Measurements from ENCODE around the gene TUBB. TPM values are rescaled to one million over a fixed set of nuclear protein-coding genes. Genes with fewer than 3 reads are reported as not detected.

The TUBB gene
- total and polyA plus RNA-seq, 2 of the 4 experiments (the other 2 are of a cell fraction): 1,401 to 2,004 TPM

DNA sequence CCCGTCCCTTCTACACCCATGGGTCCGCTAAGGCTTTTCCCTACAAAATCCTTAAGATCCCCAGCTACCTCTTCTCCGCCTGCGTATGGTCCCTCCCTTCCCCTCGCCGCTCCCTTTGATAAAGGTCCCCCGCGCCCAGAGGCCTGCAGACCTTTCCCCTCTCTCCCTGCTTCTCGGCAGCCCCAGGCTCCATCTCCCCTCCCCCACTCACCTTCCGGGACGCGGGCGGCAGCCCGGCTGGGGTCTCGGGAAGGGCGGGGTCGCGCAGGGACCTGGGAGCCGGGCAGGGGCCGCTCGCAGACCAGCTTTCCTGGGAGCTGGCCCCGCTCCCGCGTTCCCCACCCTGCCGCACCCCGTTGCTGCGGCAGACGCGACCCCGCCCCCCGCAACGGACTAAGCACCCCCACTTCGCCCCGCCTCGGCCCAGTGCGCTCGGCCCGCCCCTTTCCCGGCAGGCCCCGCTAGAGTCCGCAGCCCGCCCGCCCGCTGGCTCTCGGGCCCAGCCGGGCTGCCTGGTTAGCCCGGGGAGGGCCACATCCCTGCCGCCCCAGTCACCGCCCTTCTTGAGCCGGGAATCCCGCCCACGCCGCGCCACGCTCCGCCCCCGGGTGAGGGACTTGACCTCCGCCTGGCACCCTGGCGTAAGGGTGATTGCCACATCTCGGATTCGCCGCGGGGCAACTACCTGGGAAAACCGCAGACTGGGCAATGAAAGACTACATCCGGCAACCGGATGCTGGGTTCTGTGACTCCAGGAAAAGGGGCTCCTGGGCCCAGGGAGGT lies 22.4 kb downstream of the TUBB start, which contains the start of gene FLOT1:
Gene FLOT1 (minus strand): TSS at position 372 of the 783 bp plus-strand sequence. CDS start 498 bp downstream, outside the sequence.
- Histone ChIP-seq H3K56ac (ENCODE audit: extremely low read depth, insufficient read depth, low read length) (peak within 1 kb of the TSS; percentile 98), H3K9me3 (ENCODE audit: control insufficient read depth, insufficient read depth, low read length) (no peaks in the 10 kb centered on the region), H3K4me1 (ENCODE audit: control insufficient read depth, insufficient read depth, low read length) (peaks cover 18% of the 10 kb centered on the region), H3K9ac (ENCODE audit: low read depth, low read length) (peak within 1 kb of the TSS; percentile 99), H3K9me1 (ENCODE audit: insufficient read depth, low read length) (peaks cover 18% of the 10 kb centered on the region), H3K23ac (ENCODE audit: low read depth, low read length) (peak within 1 kb of the TSS; percentile 99), H3K4ac (ENCODE audit: low read depth, low read length) (peak within 1 kb of the TSS; percentile 100), H3K27me3 (ENCODE audit: control insufficient read depth, insufficient read depth, low read length) (no peaks in the 10 kb centered on the region), H4K20me1 (ENCODE audit: insufficient read depth, low read length) (peaks cover 21% of the 10 kb centered on the region), H4K91ac (ENCODE audit: insufficient read depth, low read depth, low read length) (peak within 1 kb of the TSS; percentile 98), H2BK120ac (ENCODE audit: low read depth, low read length) (peak within 1 kb of the TSS; percentile 92), H4K5ac (ENCODE audit: low read depth, low read length) (peak within 1 kb of the TSS; percentile 87), H3K18ac (ENCODE audit: low read depth, low read length) (peak within 1 kb of the TSS; percentile 96), H2BK15ac (ENCODE audit: low read depth, low read length) (peak within 1 kb of the TSS; percentile 79; the same call in 2 of the 3 replicates), H2BK20ac (ENCODE audit: low read depth, low read length) (peak within 1 kb of the TSS; percentile 78), H3K14ac (replicated peaks; ENCODE audit: low read depth, low read length) (peak within 1 kb of the TSS; percentile 100), H2AFZ (replicated peaks; ENCODE audit: low read length, poor library complexity) (peak within 1 kb of the TSS; percentile 76), H3K4me3 (ENCODE audit: insufficient read depth, low read depth, low read length) (peak within 1 kb of the TSS; percentile 96), H2AK5ac (ENCODE audit: low read depth, low read length) (peak within 1 kb of the TSS; percentile 98), H2BK5ac (ENCODE audit: low read depth, low read length, poor library complexity, severe bottlenecking) (peak within 1 kb of the TSS; percentile 96), H3K27ac (ENCODE audit: insufficient read depth, low read length) (peak within 1 kb of the TSS; percentile 98), H3K36me3 (ENCODE audit: control insufficient read depth, insufficient read depth, low read length) (peaks cover 41% of the 10 kb centered on the region), H2AK9ac (replicated peaks; ENCODE audit: low read depth, low read length, poor library complexity) (peak within 1 kb of the TSS; percentile 99), H4K8ac (ENCODE audit: low read depth in 2 of 2, low read length in 2 of 2) (peak within 1 kb of the TSS; percentile 92 to 98), H3K79me1 (ENCODE audit: low read depth in 1 of 2, low read length in 2 of 2) (peaks cover 33 to 69% of the 10 kb centered on the region in 2 experiments), H3K4me2 (ENCODE audit: low read depth, low read length) (peak within 1 kb of the TSS; percentile 92)
- POLR2A ChIA-PET (ENCODE audit: unreplicated experiment): interaction anchor here (0.5 to 3.2 kb wide), 6 partner anchors 10 to 146 kb away, joined by 3 to 19 read pairs (median 4); no protein-coding TSS in a partner anchor
- 0% methylated on average over 41 of the region's 66 CpGs; no CpG with 5 or more reads in 1 of the 2 experiments for WGBS, 2 experiments (ENCODE audit: extremely low coverage in 2 of 2, insufficient read length in 1 of 2)
- ATAC-seq (ENCODE audit: low read depth): peak; percentile 83
- BruUV-seq (replicated peaks): no TSS peak
- peak; percentile 93 for DNase-seq
- CTCF ChIA-PET: interaction anchor here (1.2 kb wide), 1 partner anchor 10 kb away, joined by 3 read pairs; no protein-coding TSS in a partner anchor
- dilution Hi-C loops (cut with HindIII; ENCODE audit: low sequenced_read_pairs, unreplicated experiment) (no loop called here), intact Hi-C loops (cut with micrococcal nuclease) (loop anchor here (1.0 to 5.0 kb wide), 4 partner anchors 39 to 345 kb away; no protein-coding TSS in a partner anchor), in situ Hi-C loops (cut with MboI; ENCODE audit: low sequenced_read_pairs) (loop anchor here (5.0 kb wide), 3 partner anchors 40 to 335 kb away; no protein-coding TSS in a partner anchor)
- TF ChIP-seq CHD1 (IDR thresholded peaks at IDR 0.05; ENCODE audit: low read depth, low read length) (peak; percentile 4; the same call in 1 of the 2 replicates), RAD21 (IDR thresholded peaks at IDR 0.05; ENCODE audit: low read length) (0 out of 2 replicates have a peak, but pooled peaks have one; percentile 9), RFX5 (IDR thresholded peaks at IDR 0.05; ENCODE audit: low read depth, low read length) (no peak), SMC3 (IDR thresholded peaks at IDR 0.05; ENCODE audit: low read depth, low read length) (peak; percentile 3), BHLHE40 (IDR thresholded peaks at IDR 0.05; ENCODE audit: low read depth, low read length) (no peak; the same call in 1 of the 2 replicates), RCOR1 (IDR thresholded peaks at IDR 0.05; ENCODE audit: insufficient replicate concordance, low read length) (no peak), POLR2A (IDR thresholded peaks at IDR 0.05; ENCODE audit: low read depth, low read length) (peak; percentile 60), MAFK (IDR thresholded peaks at IDR 0.05; ENCODE audit: low read depth, low read length) (no peak), NFE2L2 (IDR thresholded peaks at IDR 0.05; ENCODE audit: low read depth, low read length) (no peak), MXI1 (IDR thresholded peaks at IDR 0.05; ENCODE audit: borderline replicate concordance, low read depth, low read length) (no peak; the same call in 1 of the 2 replicates), CEBPB (IDR thresholded peaks at IDR 0.05; ENCODE audit: low read depth, low read length) (peak; percentile 96), MAZ (IDR thresholded peaks at IDR 0.05; ENCODE audit: borderline replicate concordance, low read depth, low read length) (peak; percentile 77; the same call in 1 of the 2 replicates)
- TF ChIP-seq, protein P1, sequence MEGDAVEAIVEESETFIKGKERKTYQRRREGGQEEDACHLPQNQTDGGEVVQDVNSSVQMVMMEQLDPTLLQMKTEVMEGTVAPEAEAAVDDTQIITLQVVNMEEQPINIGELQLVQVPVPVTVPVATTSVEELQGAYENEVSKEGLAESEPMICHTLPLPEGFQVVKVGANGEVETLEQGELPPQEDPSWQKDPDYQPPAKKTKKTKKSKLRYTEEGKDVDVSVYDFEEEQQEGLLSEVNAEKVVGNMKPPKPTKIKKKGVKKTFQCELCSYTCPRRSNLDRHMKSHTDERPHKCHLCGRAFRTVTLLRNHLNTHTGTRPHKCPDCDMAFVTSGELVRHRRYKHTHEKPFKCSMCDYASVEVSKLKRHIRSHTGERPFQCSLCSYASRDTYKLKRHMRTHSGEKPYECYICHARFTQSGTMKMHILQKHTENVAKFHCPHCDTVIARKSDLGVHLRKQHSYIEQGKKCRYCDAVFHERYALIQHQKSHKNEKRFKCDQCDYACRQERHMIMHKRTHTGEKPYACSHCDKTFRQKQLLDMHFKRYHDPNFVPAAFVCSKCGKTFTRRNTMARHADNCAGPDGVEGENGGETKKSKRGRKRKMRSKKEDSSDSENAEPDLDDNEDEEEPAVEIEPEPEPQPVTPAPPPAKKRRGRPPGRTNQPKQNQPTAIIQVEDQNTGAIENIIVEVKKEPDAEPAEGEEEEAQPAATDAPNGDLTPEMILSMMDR (conservative IDR thresholded peaks at IDR 0.05; ENCODE audit: low read depth, low read length): no peak
- TF ChIP-seq, protein P2, sequence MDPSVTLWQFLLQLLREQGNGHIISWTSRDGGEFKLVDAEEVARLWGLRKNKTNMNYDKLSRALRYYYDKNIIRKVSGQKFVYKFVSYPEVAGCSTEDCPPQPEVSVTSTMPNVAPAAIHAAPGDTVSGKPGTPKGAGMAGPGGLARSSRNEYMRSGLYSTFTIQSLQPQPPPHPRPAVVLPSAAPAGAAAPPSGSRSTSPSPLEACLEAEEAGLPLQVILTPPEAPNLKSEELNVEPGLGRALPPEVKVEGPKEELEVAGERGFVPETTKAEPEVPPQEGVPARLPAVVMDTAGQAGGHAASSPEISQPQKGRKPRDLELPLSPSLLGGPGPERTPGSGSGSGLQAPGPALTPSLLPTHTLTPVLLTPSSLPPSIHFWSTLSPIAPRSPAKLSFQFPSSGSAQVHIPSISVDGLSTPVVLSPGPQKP (IDR thresholded peaks at IDR 0.05; ENCODE audit: borderline replicate concordance, low read depth, low read length): no peak
